B cell (primary cell): Measurements from ENCODE around the gene GADD45B.

Experiments used
- EZH2 ChIP-seq: IDR thresholded peaks from 2 replicates; pipeline ENCODE4 v1.6.1; 2012; ENCODE audit warnings: borderline replicate concordance, low read depth, mild to moderate bottlenecking, moderate library complexity, low read length; ENCODE audit not compliant: insufficient read depth, poor library complexity, severe bottlenecking
- TF ChIP-seq, protein P1 (sequence below): fragments of 200-600 bp; IDR thresholded peaks from one replicate; pipeline ENCODE4 v1.8.0; 2022; ENCODE audit warnings: antibody characterized with exemption, mild to moderate bottlenecking

DNA sequence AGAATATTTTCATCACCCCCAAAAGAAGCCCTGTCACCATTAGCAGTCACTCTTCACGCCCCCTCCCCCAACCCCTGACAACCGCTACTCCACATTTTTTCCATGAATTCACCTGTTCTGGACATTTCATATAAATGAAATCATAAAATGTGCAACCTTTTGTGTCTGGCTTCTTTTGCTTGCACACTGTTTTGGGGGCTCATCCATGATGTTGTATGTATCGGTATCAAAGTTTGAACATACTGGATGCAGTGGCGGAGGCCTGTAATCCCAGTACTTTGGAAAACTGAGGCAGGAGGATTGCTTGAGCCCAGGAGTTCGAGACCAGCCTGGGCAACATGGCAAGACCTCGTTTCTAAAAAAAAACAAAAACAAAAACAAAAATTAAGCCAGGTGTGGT lies 7.2 kb downstream of the GADD45B start:
- TF ChIP-seq, protein P1, sequence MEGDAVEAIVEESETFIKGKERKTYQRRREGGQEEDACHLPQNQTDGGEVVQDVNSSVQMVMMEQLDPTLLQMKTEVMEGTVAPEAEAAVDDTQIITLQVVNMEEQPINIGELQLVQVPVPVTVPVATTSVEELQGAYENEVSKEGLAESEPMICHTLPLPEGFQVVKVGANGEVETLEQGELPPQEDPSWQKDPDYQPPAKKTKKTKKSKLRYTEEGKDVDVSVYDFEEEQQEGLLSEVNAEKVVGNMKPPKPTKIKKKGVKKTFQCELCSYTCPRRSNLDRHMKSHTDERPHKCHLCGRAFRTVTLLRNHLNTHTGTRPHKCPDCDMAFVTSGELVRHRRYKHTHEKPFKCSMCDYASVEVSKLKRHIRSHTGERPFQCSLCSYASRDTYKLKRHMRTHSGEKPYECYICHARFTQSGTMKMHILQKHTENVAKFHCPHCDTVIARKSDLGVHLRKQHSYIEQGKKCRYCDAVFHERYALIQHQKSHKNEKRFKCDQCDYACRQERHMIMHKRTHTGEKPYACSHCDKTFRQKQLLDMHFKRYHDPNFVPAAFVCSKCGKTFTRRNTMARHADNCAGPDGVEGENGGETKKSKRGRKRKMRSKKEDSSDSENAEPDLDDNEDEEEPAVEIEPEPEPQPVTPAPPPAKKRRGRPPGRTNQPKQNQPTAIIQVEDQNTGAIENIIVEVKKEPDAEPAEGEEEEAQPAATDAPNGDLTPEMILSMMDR, result no peak
- no peak for TF ChIP-seq EZH2
